GM19372 (cell line): Measurements from ENCODE around the gene BANK1.

ENCODE experiments used
- ATAC-seq: cut with Tn5 transposase; IDR thresholded peaks from one replicate; pipeline ENCODE4 v1.9.1; 2021; ENCODE audit warnings: mild to moderate bottlenecking, low read depth, moderate library complexity; ENCODE audit not compliant: unreplicated experiment

Gene BANK1

DNA sequence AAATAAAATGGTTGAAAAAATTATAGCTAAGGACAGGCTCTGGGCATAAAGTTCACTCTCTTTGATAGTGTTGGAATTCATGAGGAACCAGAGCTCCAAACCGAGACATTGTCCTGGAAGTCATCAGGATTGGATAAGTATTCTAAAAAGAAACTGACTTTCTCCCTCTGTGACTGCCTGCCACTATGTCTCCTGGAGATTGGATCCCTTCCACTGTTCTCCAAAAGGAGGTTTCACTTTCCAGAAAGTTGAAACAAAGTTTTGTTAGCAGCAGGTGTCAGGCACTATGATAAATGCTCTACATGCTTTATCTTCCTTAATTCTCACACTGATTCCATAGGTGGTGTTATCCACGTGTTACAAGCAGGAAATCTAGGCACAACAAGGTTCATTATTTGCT lies 16.8 kb downstream of the BANK1 start:
- peak; percentile 17 for ATAC-seq

GRCh38 chr4:101813604-101814003 lies 23.1 kb downstream of the BANK1 start:
- no peak for ATAC-seq

DNA sequence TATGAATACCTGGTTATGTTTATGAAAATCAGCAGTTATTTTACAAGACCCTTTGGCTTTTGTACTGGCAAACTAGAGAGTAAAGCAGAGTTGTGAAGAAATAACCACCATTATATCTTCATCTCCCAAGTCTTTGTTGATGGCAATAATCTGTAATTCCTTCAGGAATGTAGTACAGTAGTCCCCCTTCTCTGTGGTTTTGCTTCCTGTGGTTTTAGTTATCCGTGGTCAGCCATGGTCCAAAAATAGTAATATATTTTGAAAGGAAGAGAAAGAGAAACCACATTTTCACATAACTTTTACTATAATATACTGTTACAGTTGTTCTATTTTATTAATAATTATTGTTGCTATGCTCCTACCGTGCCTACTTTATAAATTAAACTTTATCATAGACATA lies 27.8 kb downstream of the BANK1 start:
- no peak for ATAC-seq

- ATAC-seq, result no peak
Measured at GRCh38 chr4:101823864-101824263, 33.3 kb downstream of the BANK1 start.

- no peak for ATAC-seq
Measured at GRCh38 chr4:101824500-101824899, 34.0 kb downstream of the BANK1 start.

- no peak for ATAC-seq
Measured at GRCh38 chr4:101825953-101826352, 35.4 kb downstream of the BANK1 start.

DNA sequence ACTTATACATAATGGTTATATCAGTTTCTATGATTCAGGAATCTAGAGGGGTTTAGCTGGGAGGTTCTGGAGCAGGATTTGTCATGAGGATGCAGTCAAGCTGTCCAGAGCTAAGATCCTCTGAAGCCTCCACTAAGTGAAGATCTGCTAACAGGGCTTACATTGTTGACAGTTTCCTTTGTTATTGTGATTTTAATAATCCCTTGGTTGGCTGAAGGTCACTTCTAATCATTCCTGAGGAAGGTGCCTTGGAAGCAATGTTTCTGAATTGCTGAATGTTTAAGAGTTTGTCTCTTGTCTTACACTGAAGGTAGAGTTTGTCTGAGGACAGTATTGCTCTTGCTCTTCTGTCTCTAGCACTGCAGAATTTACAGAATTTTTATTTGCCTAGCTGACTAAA lies 41.3 kb downstream of the BANK1 start:
- ATAC-seq, result no peak

DNA sequence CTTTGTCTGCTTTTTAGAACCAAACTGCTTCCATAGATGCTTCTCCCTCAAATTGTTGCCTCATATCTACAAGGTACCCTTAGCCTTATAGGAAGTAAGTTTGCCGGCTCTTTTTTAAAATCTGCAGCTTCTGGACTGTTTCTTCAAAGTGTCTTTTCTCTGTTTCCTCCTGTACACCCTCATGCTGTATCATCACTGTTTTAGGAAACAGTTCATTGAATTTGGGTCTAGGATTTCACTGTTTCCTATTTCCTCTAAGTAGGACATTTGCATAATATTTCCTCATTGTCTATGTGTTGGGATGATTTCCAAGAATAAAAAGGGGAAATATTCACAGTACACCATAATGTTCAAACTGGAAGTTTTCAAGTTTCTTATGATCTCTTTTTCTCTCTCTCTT lies 43.0 kb downstream of the BANK1 start:
- ATAC-seq, result no peak

DNA sequence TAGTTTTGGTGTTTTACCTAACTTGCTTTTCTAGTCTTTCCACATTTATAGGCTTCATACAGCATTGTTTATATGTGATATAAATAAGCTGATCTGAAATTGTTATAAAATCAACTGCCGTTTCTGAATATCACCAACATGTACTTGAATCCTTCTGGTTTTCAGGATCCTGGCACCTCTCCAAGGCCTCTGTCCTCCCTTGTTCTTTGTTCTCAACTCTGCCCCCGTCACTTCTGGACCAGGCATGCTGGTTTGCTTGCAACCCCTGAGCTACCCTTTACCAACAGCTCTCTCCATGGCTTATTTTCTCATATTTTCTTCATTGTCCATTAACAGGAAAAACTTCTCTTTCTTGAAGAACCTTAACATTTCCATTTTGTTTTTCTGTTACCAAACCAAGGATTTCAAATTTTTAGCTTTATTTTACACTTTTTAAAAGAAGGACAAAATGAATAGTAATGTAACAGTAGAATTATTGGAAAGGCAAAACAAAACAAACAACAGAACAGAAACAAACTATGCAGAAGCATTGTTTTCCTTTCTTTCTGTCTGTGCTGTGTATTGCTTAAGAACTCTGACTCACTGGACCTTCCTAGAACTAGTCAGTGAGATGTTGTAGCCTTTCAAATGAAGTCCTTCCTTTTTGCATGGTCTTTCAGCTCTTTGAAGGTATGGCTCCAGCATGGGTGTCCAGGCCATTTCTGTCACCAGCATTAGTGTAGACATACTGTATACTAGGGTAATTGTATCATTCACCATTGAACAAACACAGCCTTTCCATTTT lies 44.8 kb downstream of the BANK1 start:
- ATAC-seq, result no peak

- no peak for ATAC-seq
Measured at GRCh38 chr4:101843054-101843453, 52.5 kb downstream of the BANK1 start.

DNA sequence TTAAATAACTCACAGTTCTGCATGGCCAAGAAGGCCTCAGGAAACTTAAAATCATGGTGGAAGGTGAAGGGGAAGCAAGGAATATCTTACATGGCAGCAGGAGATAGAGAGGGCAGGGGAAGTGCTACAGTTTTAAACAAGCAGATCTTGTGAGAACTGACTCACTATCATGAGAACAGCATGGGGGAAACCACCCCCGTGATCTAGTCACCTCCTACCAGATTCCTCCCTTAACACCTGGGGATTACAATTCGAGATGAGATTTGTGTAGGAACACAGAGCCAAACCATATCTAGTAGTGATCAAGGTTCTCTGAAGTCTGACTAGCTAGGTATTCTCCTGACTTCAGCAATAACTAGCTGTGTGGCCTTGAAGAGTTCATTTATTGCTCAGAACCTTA lies 56.0 kb downstream of the BANK1 start:
- no peak for ATAC-seq

GRCh38 chr4:101850698-101851097 lies 60.2 kb downstream of the BANK1 start:
- no peak for ATAC-seq

DNA sequence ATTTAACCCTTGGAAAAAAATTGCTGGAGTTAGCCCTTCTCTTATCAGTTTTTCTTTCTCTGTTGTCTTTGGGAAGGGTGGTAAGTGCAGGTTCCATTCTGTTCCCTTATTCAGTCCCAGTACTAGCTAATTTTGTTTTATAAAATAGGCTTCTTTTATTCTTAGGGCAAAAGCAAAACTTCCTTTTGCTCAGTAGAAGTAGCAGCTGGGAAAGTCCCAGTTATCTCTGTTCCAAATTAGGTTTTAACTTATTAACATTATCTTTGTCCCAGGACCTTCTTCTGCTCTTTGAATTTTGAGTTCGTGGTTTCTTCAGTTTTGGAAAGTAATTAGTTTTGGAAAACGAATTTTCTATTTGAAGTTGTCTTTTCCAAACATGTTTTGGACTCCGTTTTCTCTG lies 61.1 kb downstream of the BANK1 start:
- ATAC-seq, result peak; percentile 48

DNA sequence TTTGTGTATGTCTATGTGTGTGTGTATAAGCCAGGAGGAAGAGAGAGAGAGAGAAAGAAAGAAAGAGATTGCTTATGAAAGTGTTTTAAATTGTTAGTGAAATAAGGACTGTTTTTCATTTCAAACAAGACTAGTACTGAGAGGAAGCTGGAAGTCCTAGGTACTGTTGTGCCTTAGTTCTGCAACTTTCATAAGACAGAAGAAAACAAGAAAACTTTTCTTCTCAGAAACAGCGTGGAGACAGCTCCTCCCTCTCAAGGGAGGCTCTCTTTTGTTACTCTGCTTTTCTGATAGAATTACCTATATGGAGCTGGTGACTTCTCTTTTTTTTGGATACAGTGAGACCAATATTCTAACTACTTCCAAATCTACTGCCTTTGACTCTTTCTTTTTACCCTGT lies 62.5 kb downstream of the BANK1 start:
- ATAC-seq, result no peak

DNA sequence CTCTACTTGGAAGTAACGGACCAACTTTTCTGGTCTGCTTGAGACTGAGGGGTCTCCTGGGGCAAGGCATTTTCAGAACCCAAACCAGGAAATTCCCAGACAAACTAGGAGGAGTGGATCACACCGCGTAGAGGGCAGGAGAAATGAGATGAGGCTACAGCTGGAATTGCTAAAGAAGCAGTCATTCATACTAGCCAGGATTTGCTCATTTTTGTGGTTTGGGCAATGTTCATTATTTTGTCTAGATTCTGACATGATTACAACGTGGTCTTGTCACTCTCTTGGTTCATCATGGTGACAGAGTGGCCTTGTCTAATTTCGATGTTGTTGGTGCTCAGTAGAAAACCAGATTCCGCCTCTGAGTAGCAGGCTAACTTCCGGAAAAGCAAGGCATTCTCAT lies 63.2 kb downstream of the BANK1 start:
- ATAC-seq, result no peak

DNA sequence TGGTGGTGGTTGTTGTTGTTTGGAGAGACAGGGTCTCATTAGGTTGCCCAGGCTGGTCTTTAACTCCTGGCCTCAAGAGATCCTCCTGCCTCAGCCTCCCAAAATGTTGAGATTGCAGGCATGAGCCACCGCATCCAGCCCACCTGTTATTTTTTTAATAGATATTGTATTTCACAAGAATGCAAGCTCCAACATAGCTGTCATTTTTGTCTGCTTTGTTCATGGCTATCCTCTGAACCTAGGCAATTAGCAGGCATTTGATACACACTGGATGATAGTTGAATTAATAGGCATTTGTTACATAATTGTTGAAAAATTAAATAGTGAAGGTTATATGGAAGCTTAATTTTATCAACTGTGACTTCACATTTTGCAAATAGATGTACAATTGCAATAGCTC lies 64.7 kb downstream of the BANK1 start:
- ATAC-seq, result no peak

DNA sequence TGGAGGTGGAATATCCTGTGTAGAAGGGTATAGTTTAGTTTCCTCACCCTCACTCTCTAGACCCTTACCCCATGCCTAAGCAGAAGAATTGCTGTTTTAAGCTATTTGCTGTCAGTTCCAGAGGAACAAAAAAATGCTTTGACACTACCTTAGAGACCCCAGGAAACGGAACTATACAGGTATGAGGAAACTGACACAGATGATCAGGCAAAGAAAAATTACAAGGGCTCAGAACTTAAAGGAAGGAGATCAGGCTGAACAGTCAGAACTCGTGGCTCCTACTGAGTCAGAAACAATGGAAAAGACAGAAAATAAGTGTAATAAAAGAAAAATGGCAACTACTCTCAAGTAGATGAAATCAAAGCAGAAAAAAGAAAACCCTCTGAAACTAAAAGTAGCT lies 65.6 kb downstream of the BANK1 start:
- no peak for ATAC-seq

DNA sequence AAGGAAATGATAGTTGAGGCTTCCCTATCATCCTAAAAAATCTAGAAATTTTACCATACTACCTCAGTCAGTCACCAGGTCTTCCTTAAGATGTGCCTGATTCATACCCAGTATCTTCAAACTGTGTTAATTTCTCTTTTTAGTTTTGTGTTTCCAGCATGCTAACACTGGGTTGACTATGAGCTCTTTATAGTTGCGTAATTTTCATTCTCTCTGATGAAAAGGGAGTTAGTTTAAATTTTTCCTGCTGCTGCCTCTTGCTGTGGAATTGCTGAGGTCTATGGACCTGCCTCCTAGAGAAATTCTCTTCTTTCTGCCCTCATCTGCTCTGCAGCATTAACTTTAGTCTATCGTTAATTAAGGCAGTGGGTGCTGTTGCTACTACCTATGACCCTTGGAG lies 66.6 kb downstream of the BANK1 start:
- no peak for ATAC-seq

- no peak for ATAC-seq
Measured at GRCh38 chr4:101858641-101859040, 68.1 kb downstream of the BANK1 start.

DNA sequence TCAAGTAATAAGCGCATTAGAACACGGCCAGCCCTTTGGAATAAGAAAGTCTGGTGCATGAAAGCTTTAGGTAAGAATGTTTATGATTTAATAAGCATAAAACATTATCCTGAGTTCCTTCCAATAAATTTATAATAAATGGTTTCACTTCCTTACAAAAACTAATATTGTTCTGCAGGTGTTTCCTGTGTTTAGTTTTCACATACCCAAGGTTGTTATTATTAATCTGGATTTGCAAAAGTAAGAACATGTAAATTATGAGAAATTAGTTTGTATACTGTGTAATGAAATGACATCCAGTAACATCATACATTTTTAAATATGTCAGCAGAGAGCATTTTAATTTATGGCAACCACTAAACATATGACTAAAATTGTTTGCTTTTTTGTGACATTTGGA lies 72.1 kb downstream of the BANK1 start:
- no peak for ATAC-seq

DNA sequence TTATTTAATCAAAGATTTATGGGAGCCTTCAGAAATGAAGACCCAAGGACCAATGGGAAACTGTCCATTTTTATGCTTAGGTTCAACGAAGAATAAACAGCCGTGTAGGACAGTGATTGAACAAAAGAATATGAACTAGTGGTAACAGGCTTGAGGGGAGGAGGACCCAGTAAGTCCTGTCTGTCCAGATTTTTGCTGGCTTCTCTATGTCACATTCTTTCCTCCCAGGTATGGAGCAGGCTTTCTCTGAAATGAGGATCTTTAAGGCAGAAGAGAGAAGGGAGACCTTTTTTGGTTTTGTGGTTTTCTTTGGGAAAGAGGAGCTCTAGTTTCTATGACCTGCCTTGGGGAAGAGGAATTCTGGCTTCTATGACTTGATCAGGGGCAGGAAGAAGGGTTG lies 74.1 kb downstream of the BANK1 start:
- ATAC-seq, result no peak

DNA sequence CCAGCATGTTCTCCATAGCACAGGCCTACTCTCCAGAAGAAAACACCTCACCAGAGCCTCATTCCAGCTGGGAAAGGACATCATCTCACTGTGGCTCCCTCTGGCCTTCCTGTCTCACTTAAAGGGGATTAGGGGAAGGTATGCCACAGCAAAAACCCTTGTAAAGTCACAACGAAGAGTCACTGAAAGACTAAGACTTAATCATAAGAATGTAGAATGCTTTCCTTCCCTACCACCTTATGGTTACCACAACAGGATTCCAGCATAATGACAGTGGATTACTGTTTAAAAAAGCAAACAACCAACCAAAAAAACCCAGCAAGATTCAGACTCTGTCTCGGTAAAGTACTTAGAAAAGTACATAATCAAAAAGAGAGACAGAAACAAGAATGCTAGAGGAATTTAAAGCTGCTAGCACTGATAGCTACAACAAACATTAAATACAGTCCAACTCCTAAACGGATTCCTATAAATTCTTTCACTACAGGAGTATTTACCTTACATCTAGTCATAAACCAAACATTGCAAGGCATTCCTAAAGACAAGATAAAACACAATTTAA lies 75.1 kb downstream of the BANK1 start:
- ATAC-seq, result no peak

GRCh38 chr4:101870874-101871273 lies 80.3 kb downstream of the BANK1 start:
- ATAC-seq, result no peak
